Stimulated activated CD8-positive, alpha-beta memory T cell treated with anti-CD3 and anti-CD28 coated beads, Interleukin-4, amount 100 ng/mL, for 4 hours (primary cell): ENCODE data around the gene OVOL3.

Experiments
- DNase-seq, 2 donors: peaks; one replicate each; pipeline ENCODE4 v3.0.0-alpha.2; 2020; ENCODE audit warnings: low read depth in 2 of 2, low spot score in 1 of 2

The OVOL3 gene

DNA sequence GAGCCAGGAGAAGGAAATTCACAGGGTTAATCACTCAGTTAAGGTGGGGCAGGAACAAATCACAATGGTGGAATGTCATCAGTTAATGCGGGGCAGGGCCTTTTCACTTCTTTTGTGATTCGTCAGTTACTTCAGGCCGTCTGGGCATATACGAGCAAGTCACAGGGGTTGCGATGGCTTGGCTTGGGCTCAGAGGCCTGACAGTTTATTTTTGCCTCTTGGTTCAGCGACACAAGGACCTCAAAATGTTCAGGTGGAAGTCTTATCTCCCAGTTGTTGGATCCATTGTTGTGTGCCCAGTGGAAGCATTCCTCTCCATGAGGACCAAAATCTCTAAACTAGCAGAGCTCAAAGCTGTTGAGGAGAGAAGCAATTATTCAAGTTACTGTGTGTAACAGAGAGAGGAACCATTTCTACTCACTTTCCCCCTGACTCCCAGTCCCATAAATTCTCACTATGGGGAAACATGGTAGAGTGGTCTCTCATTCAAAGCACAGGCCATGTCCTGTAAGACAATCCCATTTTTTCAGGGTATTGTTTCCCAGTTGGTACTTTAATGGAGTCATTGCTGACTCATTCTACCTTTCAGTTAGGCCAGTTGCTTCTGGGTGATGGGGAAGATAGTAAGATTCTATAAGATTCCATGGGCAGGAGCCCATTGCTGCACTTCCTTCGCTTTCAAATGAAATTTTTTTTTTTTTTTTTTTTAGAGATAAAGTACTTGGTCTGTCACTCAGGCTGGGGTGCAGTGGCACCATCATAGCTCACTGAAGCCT, 50.1 kb downstream of the OVOL3 start:
- DNase-seq, result no peak
